OCI-LY7 (cell line): Measurements from ENCODE around the gene ARHGAP24. TPM values are rescaled to one million over a fixed set of nuclear protein-coding genes. Genes with fewer than 3 reads are reported as not detected.

Source experiments
- BruUV-seq: library from RNA; stranded (reverse); fragments of 400-500 nt; replicated peaks from 2 replicates; lab custom pipeline; 2021; lab: Mats Ljungman, UMichigan
- CTCF ChIA-PET: fragments of 300-600 bp; sonication (Branson Sonifier 250); formaldehyde crosslinking; loops from one replicate; lab custom pipeline; 2022; ENCODE audit warnings: antibody characterized with exemption; ENCODE audit not compliant: unreplicated experiment; lab: Charles Lee
- POLR2A ChIA-PET: fragments of 300-600 bp; sonication (Branson Sonifier 250); formaldehyde crosslinking; loops from one replicate; lab custom pipeline; 2022; ENCODE audit warnings: antibody characterized with exemption; lab: Charles Lee
- DNase-seq: peaks from one replicate; pipeline ENCODE4 v3.0.0-alpha.2; 2015; ENCODE audit warnings: low spot score
- H2AFZ ChIP-seq: fragments of 200-600 bp; sonication (generic), shearing (Covaris generic); 2 replicates; pipeline ENCODE4 v1.6.1; 2014; ENCODE audit warnings: mild to moderate bottlenecking, antibody characterized with exemption, low read length, moderate library complexity
- H3K27ac ChIP-seq: fragments of 200-600 bp; sonication (generic); 2 replicates; pipeline ENCODE4 v1.5.1; 2014; ENCODE audit warnings: mixed run types, low read depth, mild to moderate bottlenecking, moderate library complexity, low read length, inconsistent platforms; ENCODE audit not compliant: poor library complexity, severe bottlenecking
- H3K36me3 ChIP-seq: fragments of 200-600 bp; sonication (generic); 2 replicates; pipeline ENCODE4 v1.6.1; 2014; ENCODE audit warnings: mild to moderate bottlenecking, antibody characterized with exemption, low read length, moderate library complexity, mixed read lengths; ENCODE audit not compliant: insufficient read depth
- H3K4me1 ChIP-seq: fragments of 200-600 bp; sonication (generic); 2 replicates; pipeline ENCODE4 v1.5.1; 2014; ENCODE audit warnings: mild to moderate bottlenecking, low read length; ENCODE audit not compliant: insufficient read depth, poor library complexity, severe bottlenecking
- H3K4me2 ChIP-seq: fragments of 200-600 bp; sonication (generic); 2 replicates; pipeline ENCODE4 v1.6.1; 2014; ENCODE audit warnings: mild to moderate bottlenecking, low read length
- H3K4me3 ChIP-seq: fragments of 200-600 bp; sonication (generic); 2 replicates; pipeline ENCODE4 v1.5.1; 2014; ENCODE audit warnings: mild to moderate bottlenecking, low read depth, low read length; ENCODE audit not compliant: poor library complexity, severe bottlenecking
- H3K79me2 ChIP-seq: fragments of 200-600 bp; sonication (generic); 2 replicates; pipeline ENCODE4 v1.6.1; 2016; ENCODE audit warnings: low read depth, mild to moderate bottlenecking, low read length, moderate library complexity, mixed read lengths; ENCODE audit not compliant: insufficient read depth
- H3K9me2 ChIP-seq: fragments of 200-600 bp; sonication (generic); 2 replicates; pipeline ENCODE4 v1.6.1; 2016; ENCODE audit warnings: mild to moderate bottlenecking, low read length, mixed read lengths; ENCODE audit not compliant: insufficient read depth
- H3K9me3 ChIP-seq: fragments of 200-600 bp; sonication (generic); 2 replicates; pipeline ENCODE4 v1.6.1; 2014; ENCODE audit warnings: mild to moderate bottlenecking, mixed run types, low read length, mixed read lengths
- H4K20me1 ChIP-seq: fragments of 200-600 bp; sonication (generic); 2 replicates; pipeline ENCODE4 v1.6.1; 2014; ENCODE audit warnings: mild to moderate bottlenecking, antibody characterized with exemption, low read length, moderate library complexity, mixed read lengths; ENCODE audit not compliant: insufficient read depth
- CTCF ChIP-seq: fragments of 200-600 bp; sonication (generic); conservative IDR thresholded peaks from 2 replicates; pipeline ENCODE4 v1.5.1; 2014; ENCODE audit warnings: mild to moderate bottlenecking, antibody characterized with exemption, low read length, moderate library complexity, mixed read lengths
- EZH2phosphoT487 ChIP-seq: fragments of 200-600 bp; sonication (generic); IDR thresholded peaks from 2 replicates; pipeline ENCODE4 v1.6.1; 2018; ENCODE audit warnings: low read depth, borderline replicate concordance, mild to moderate bottlenecking, mixed run types, antibody characterized with exemption, low read length, moderate library complexity, mixed read lengths
- intact Hi-C: fragments of 100-400 bp; cut with micrococcal nuclease; formaldehyde crosslinking; loops from one replicate; pipeline ENCODE4 v1.10.0; 2022; ENCODE audit not compliant: unreplicated experiment
- total RNA-seq, 2 experiments: library from RNA; depleted of rRNA in 1 of 2; stranded (reverse); fragments of >200 nt in 1 of 2; shearing (Covaris generic) in 1 of 2; gene quantifications; 2 replicates each; pipeline ENCODE4 v1.2.3, GENCODE V29; 2014 to 2022

The ARHGAP24 gene
- total RNA-seq, 2 experiments from 2014 or later = 0.88 to 4.4 TPM

GRCh38 chr4:85761803-85762528 lies 287.0 kb downstream of the ARHGAP24 start:
- no peak for TF ChIP-seq CTCF
- no peak for TF ChIP-seq EZH2phosphoT487
- Histone ChIP-seq H4K20me1 (no peaks in the 10 kb centered on the region), H3K9me2 (no peaks in the 10 kb centered on the region), H3K27ac (no peak overlapping the region), H3K9me3 (no peaks in the 10 kb centered on the region), H3K4me3 (no peak overlapping the region), H3K79me2 (no peaks in the 10 kb centered on the region), H2AFZ (no peak overlapping the region), H3K4me1 (no peaks in the 10 kb centered on the region), H3K4me2 (no peak overlapping the region), H3K36me3 (no peaks in the 10 kb centered on the region)
- intact Hi-C loops = no loop called here
- no TSS peak for BruUV-seq
- CTCF ChIA-PET = no interaction called here
- POLR2A ChIA-PET = interaction anchor here (0.6 to 1.8 kb wide), 6 partner anchors 17 to 301 kb away, joined by 3 to 7 read pairs (median 5); no protein-coding TSS in a partner anchor
- no peak for DNase-seq

GRCh38 chr4:85762529-85762871 lies 287.6 kb downstream of the ARHGAP24 start:
- Histone ChIP-seq H3K9me3 (no peaks in the 10 kb centered on the region), H3K36me3 (no peaks in the 10 kb centered on the region), H3K4me3 (no peak overlapping the region), H4K20me1 (no peaks in the 10 kb centered on the region), H2AFZ (no peak overlapping the region), H3K9me2 (no peaks in the 10 kb centered on the region), H3K4me2 (no peak overlapping the region), H3K27ac (no peak overlapping the region), H3K79me2 (no peaks in the 10 kb centered on the region), H3K4me1 (no peaks in the 10 kb centered on the region)
- no peak for DNase-seq
- intact Hi-C loops = no loop called here
- POLR2A ChIA-PET = interaction anchor here (0.8 to 1.8 kb wide), 6 partner anchors 16 to 264 kb away, joined by 3 to 7 read pairs (median 4); no protein-coding TSS in a partner anchor
- CTCF ChIA-PET = no interaction called here
- BruUV-seq = no TSS peak
- TF ChIP-seq CTCF (no peak), EZH2phosphoT487 (no peak)

DNA sequence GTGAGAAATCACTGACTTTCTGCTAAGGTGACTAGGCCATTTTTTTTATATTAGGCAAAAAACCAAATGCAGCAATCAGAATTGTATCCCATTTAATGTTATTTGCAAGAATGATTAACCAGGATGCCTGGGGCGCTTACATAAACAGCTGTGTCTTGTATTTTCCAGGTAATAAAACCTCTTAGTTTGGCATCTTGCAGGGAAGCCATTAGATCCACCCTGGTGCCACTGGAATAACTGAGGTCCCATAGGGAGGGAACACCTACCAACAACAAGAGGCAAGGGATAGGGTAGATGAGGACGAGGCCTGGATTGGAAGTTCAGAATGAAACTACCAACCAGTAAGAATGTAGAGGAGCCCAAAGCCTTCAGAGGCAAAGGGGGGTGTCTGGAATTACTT lies 288.3 kb downstream of the ARHGAP24 start:
- H3K79me2 ChIP-seq = no peaks in the 10 kb centered on the region
- H3K4me1 ChIP-seq = no peaks in the 10 kb centered on the region
- intact Hi-C loops = no loop called here
- H2AFZ ChIP-seq = no peak overlapping the region
- no peak overlapping the region for H3K27ac ChIP-seq
- H4K20me1 ChIP-seq = no peaks in the 10 kb centered on the region
- BruUV-seq = no TSS peak
- H3K36me3 ChIP-seq = no peaks in the 10 kb centered on the region
- CTCF ChIA-PET = no interaction called here
- no peaks in the 10 kb centered on the region for H3K9me2 ChIP-seq
- no peak for TF ChIP-seq CTCF
- TF ChIP-seq EZH2phosphoT487 = no peak
- no peak overlapping the region for H3K4me3 ChIP-seq
- no peak for DNase-seq
- H3K4me2 ChIP-seq = no peak overlapping the region
- H3K9me3 ChIP-seq = no peaks in the 10 kb centered on the region
- POLR2A ChIA-PET = interaction anchor here (0.8 to 1.8 kb wide), 5 partner anchors 16 to 265 kb away, joined by 3 to 7 read pairs (median 4); no protein-coding TSS in a partner anchor
